Activated naive CD4-positive, alpha-beta T cell treated with anti-CD3 and anti-CD28 coated beads, Interleukin-2, amount 10 ng/mL, durations not matched to agents 7 days and 5 days (primary cell): ENCODE data around the gene CCDC74A.
"Not testable (repeated sequence)": the region's sequence is repeated elsewhere in the genome, so short reads cannot be mapped to it uniquely, and the experiment has no call there.

Source experiments
- CTCF ChIA-PET: fragments of 350-600 bp; sonication (Branson Sonifier 250); formaldehyde crosslinking; loops from one replicate; lab custom pipeline; 2021; ENCODE audit warnings: antibody characterized with exemption; lab: Charles Lee
- DNase-seq: peaks from one replicate; pipeline ENCODE4 v3.0.0-alpha.2; 2020
- H3K27ac Mint-ChIP-seq: one replicate; pipeline ENCODE4 v1.8.0; 2021; ENCODE audit warnings: mild to moderate bottlenecking, moderate library complexity, mixed read lengths
- H3K27me3 Mint-ChIP-seq: one replicate; pipeline ENCODE4 v1.8.0; 2021; ENCODE audit warnings: mild to moderate bottlenecking, mixed read lengths
- H3K36me3 Mint-ChIP-seq: one replicate; pipeline ENCODE4 v1.8.0; 2021; ENCODE audit warnings: mixed read lengths
- H3K4me1 Mint-ChIP-seq: one replicate; pipeline ENCODE4 v1.8.0; 2021; ENCODE audit warnings: mixed read lengths
- H3K4me3 Mint-ChIP-seq: one replicate; pipeline ENCODE4 v1.8.0; 2021; ENCODE audit warnings: mild to moderate bottlenecking, moderate library complexity, mixed read lengths
- H3K9me3 Mint-ChIP-seq: one replicate; pipeline ENCODE4 v1.8.0; 2021; ENCODE audit warnings: mixed read lengths

The CCDC74A gene

GRCh38 chr2:131492015-131492417, 35.7 kb upstream of the CCDC74A start, which contains the start of gene MZT2A:
TSS of gene MZT2A (minus strand) at chr2:131492397. CDS start at chr2:131492376, 21 bp downstream.
- H3K27me3 Mint-ChIP-seq, H3K9me3 Mint-ChIP-seq, DNase-seq: not testable (repeated sequence)
- CTCF ChIA-PET, result interaction anchor here (0.9 to 2.6 kb wide), 5 partner anchors 33 to 181 kb away, joined by 3 to 8 read pairs (median 6); no protein-coding TSS in a partner anchor
- peaks cover 56% of the 10 kb centered on the region for H3K4me1 Mint-ChIP-seq
- H3K4me3 Mint-ChIP-seq, result peak within 1 kb of the TSS; percentile 96
- peaks cover 24% of the 10 kb centered on the region for H3K36me3 Mint-ChIP-seq
- peak within 1 kb of the TSS; percentile 98 for H3K27ac Mint-ChIP-seq

- Mint-ChIP-seq H3K27ac (peak overlapping the region; percentile 98), H3K4me3 (peak overlapping the region; percentile 96), H3K9me3 (no peaks in the 10 kb centered on the region), H3K4me1 (peaks cover 59% of the 10 kb centered on the region), H3K27me3 (no peaks in the 10 kb centered on the region), H3K36me3 (peaks cover 28% of the 10 kb centered on the region)
- DNase-seq, result peak; percentile 94
- CTCF ChIA-PET, result interaction anchor here (0.6 to 2.6 kb wide), 12 partner anchors 10 to 1148 kb away, joined by 3 to 8 read pairs (median 6); no protein-coding TSS in a partner anchor
Measured at GRCh38 chr2:131492418-131493198, 35.1 kb upstream of the CCDC74A start.

- peak; percentile 31 for DNase-seq
- CTCF ChIA-PET, result interaction anchor here (0.6 to 2.6 kb wide), 9 partner anchors 9 to 1149 kb away, joined by 3 to 7 read pairs (median 6); no protein-coding TSS in a partner anchor
- H3K9me3 Mint-ChIP-seq, result no peaks in the 10 kb centered on the region
- peaks cover 60% of the 10 kb centered on the region for H3K4me1 Mint-ChIP-seq
- peak overlapping the region; percentile 98 for H3K27ac Mint-ChIP-seq
- peaks cover 25% of the 10 kb centered on the region for H3K36me3 Mint-ChIP-seq
- H3K4me3 Mint-ChIP-seq, result peak overlapping the region; percentile 96
- H3K27me3 Mint-ChIP-seq, result no peaks in the 10 kb centered on the region
Measured at GRCh38 chr2:131493199-131493968, 34.3 kb upstream of the CCDC74A start.

- H3K4me3 Mint-ChIP-seq, result peak overlapping the region; percentile 96
- not testable (repeated sequence) for H3K9me3 Mint-ChIP-seq, H3K27me3 Mint-ChIP-seq, H3K27ac Mint-ChIP-seq, DNase-seq
- CTCF ChIA-PET, result interaction anchor here (0.6 to 1.0 kb wide), 2 partner anchors 8 to 18 kb away, joined by 3 to 6 read pairs; no protein-coding TSS in a partner anchor
- peaks cover 45% of the 10 kb centered on the region for H3K4me1 Mint-ChIP-seq
- peaks cover 17% of the 10 kb centered on the region for H3K36me3 Mint-ChIP-seq
Measured at GRCh38 chr2:131495506-131495905, 32.2 kb upstream of the CCDC74A start.

GRCh38 chr2:131498321-131498973, 29.2 kb upstream of the CCDC74A start:
- peaks cover 18% of the 10 kb centered on the region for H3K36me3 Mint-ChIP-seq
- H3K27ac Mint-ChIP-seq, H3K27me3 Mint-ChIP-seq, H3K4me3 Mint-ChIP-seq, H3K9me3 Mint-ChIP-seq, DNase-seq, CTCF ChIA-PET: not testable (repeated sequence)
- H3K4me1 Mint-ChIP-seq, result peaks cover 34% of the 10 kb centered on the region

GRCh38 chr2:131503587-131503986, 24.1 kb upstream of the CCDC74A start:
- CTCF ChIA-PET, result interaction anchor here (1.0 to 2.2 kb wide), 2 partner anchors 9 to 11 kb away, joined by 3 to 7 read pairs; no protein-coding TSS in a partner anchor
- H3K27me3 Mint-ChIP-seq, H3K4me3 Mint-ChIP-seq, H3K4me1 Mint-ChIP-seq, DNase-seq, H3K9me3 Mint-ChIP-seq: not testable (repeated sequence)
- Mint-ChIP-seq H3K36me3 (peaks cover 41% of the 10 kb centered on the region), H3K27ac (peak overlapping the region; percentile 37)

GRCh38 chr2:131504082-131504750, 23.5 kb upstream of the CCDC74A start:
- H3K27me3 Mint-ChIP-seq, H3K4me1 Mint-ChIP-seq, H3K9me3 Mint-ChIP-seq, DNase-seq, H3K4me3 Mint-ChIP-seq: not testable (repeated sequence)
- H3K36me3 Mint-ChIP-seq, result peaks cover 41% of the 10 kb centered on the region
- CTCF ChIA-PET, result interaction anchor here (2.2 kb wide), 1 partner anchor 11 kb away, joined by 7 read pairs; no protein-coding TSS in a partner anchor
- H3K27ac Mint-ChIP-seq, result peak overlapping the region; percentile 83

GRCh38 chr2:131509615-131510014, 18.1 kb upstream of the CCDC74A start:
- DNase-seq, result no peak
- CTCF ChIA-PET, result no interaction called here

GRCh38 chr2:131511291-131511968, 16.3 kb upstream of the CCDC74A start:
- CTCF ChIA-PET, H3K27ac Mint-ChIP-seq, DNase-seq, H3K4me3 Mint-ChIP-seq, H3K9me3 Mint-ChIP-seq, H3K27me3 Mint-ChIP-seq, H3K4me1 Mint-ChIP-seq: not testable (repeated sequence)
- H3K36me3 Mint-ChIP-seq, result peaks cover 26% of the 10 kb centered on the region

More at GRCh38 chr2:131509615-131510014, 18.1 kb upstream of the CCDC74A start:
- H3K27me3 Mint-ChIP-seq, result no peaks in the 10 kb centered on the region
- H3K4me3 Mint-ChIP-seq, result no peak overlapping the region
- peaks cover 4% of the 10 kb centered on the region for H3K4me1 Mint-ChIP-seq
- H3K9me3 Mint-ChIP-seq, result no peaks in the 10 kb centered on the region
- H3K27ac Mint-ChIP-seq, result no peak overlapping the region
- H3K36me3 Mint-ChIP-seq, result peaks cover 34% of the 10 kb centered on the region

- H3K27me3 Mint-ChIP-seq, H3K4me3 Mint-ChIP-seq, CTCF ChIA-PET, DNase-seq, H3K27ac Mint-ChIP-seq, H3K4me1 Mint-ChIP-seq, H3K9me3 Mint-ChIP-seq: not testable (repeated sequence)
- peaks cover 22% of the 10 kb centered on the region for H3K36me3 Mint-ChIP-seq
Measured at GRCh38 chr2:131511969-131512870, 15.5 kb upstream of the CCDC74A start.

- H3K9me3 Mint-ChIP-seq, H3K27ac Mint-ChIP-seq, H3K27me3 Mint-ChIP-seq, DNase-seq, H3K4me3 Mint-ChIP-seq, CTCF ChIA-PET, H3K4me1 Mint-ChIP-seq: not testable (repeated sequence)
- H3K36me3 Mint-ChIP-seq, result peaks cover 17% of the 10 kb centered on the region
Measured at GRCh38 chr2:131514408-131515166, 13.1 kb upstream of the CCDC74A start.

GRCh38 chr2:131515235-131515634, 12.5 kb upstream of the CCDC74A start:
- CTCF ChIA-PET, H3K9me3 Mint-ChIP-seq, H3K27me3 Mint-ChIP-seq, H3K4me1 Mint-ChIP-seq, DNase-seq, H3K27ac Mint-ChIP-seq, H3K4me3 Mint-ChIP-seq: not testable (repeated sequence)
- peaks cover 17% of the 10 kb centered on the region for H3K36me3 Mint-ChIP-seq
